GM23338 (cell line): ENCODE results near the gene KIF24.

Experiments used
- CTCF ChIP-seq, 2 experiments: fragments of 200-600 bp in 1 of 2; sonication (generic) in 1 of 2; conservative IDR thresholded peaks; 2 replicates each; pipeline versions ENCODE4 v1.5.1 to v1.6.1; 2016 to 2017; ENCODE audit warnings: antibody characterized with exemption in 2 of 2, low read depth in 2 of 2, mild to moderate bottlenecking in 2 of 2, moderate library complexity in 1 of 2
- EZH2 ChIP-seq: fragments of 200-600 bp; sonication (generic); IDR thresholded peaks from one replicate; pipeline ENCODE4 v1.8.0; 2017; ENCODE audit warnings: antibody characterized with exemption, mild to moderate bottlenecking, low read depth; ENCODE audit not compliant: unreplicated experiment
- EZH2phosphoT487 ChIP-seq: fragments of 200-600 bp; sonication (generic); IDR thresholded peaks from one replicate; pipeline ENCODE4 v1.8.1; 2018; ENCODE audit warnings: antibody characterized with exemption; ENCODE audit not compliant: unreplicated experiment
- ZNF114 ChIP-seq: fragments of 250-450 bp; sonication (Bioruptor Pico); IDR thresholded peaks from 2 replicates; pipeline ENCODE4 v1.5.0; 2020; ENCODE audit warnings: mild to moderate bottlenecking, moderate library complexity

DNA sequence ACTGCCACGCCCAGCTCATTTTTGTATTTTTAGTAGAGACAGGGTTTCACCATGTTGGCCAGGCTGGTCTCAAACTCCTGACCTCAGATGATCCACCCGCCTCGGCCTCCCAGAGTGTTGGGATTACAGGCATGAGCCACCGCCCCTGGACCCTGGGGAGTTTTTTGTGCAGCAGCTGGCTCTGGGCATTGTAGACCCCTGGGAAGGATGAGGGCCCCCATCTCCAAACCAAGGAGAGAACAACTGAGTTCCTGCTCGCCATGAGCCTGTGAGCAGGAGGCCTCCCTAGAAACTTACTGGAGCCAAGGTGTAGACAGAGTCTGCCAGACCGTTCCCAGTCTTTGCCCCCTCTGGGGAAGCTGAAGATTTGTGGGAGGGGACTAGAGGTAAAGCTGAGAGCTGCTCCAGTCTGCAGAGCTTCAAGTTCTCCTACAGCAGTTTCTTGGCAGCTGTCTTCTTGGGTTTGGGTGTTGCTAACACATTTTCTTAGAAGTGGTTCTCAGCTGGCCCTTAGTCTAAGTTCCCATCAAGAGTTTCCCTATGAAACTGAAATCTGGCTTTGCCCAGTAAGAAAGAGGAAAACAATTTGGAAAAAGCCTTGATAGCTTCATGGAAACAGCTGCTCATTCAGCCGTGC, 12.7 kb upstream of the KIF24 start:
- TF ChIP-seq CTCF (conservative IDR thresholded peaks at IDR 0.05; ENCODE audit: low read depth in 2 of 2) (no peak), EZH2 (no peak), EZH2phosphoT487 (no peak), ZNF114 (CRISPR knock-in tag) (no peak)
